ENCODE measurements around the gene SLAMF1. TPM values are rescaled to one million over a fixed set of nuclear protein-coding genes. Genes with fewer than 3 reads are reported as not detected.

Gene SLAMF1
- total and polyA plus RNA-seq, 2 of the 13 experiments (the other 11 are each of a cell fraction or from before 2014, with no cell fraction given), result not detected

- TF ChIP-seq SP5 (CRISPR knock-in tag; IDR thresholded peaks at IDR 0.05; ENCODE audit: borderline replicate concordance, low read depth) (no peak), ZNF33B (CRISPR knock-in tag; IDR thresholded peaks at IDR 0.05) (no peak), ZNF10 (CRISPR knock-in tag; IDR thresholded peaks at IDR 0.05; ENCODE audit: borderline replicate concordance, low read depth) (no peak), HMGXB4 (CRISPR knock-in tag; IDR thresholded peaks at IDR 0.05; ENCODE audit: borderline replicate concordance in 1 of 2, low read depth in 1 of 2) (no peak), HNF1A (IDR thresholded peaks at IDR 0.05; ENCODE audit: low read depth) (no peak), HNF1A (CRISPR knock-in tag; IDR thresholded peaks at IDR 0.05; ENCODE audit: borderline replicate concordance) (no peak), KLF15 (CRISPR knock-in tag; IDR thresholded peaks at IDR 0.05; ENCODE audit: borderline replicate concordance) (no peak)
These were observed 86.0 kb downstream of the SLAMF1 start (continued) for GRCh38 chr1:160560806-160561205.
